ENCODE measurements around the gene SAMD8. TPM values are rescaled to one million over a fixed set of nuclear protein-coding genes. Genes with fewer than 3 reads are reported as not detected.

The SAMD8 gene
- total and polyA plus RNA-seq, 2 of the 8 experiments (the other 6 are each of a cell fraction or from before 2014, with no cell fraction given): 11.7 to 20.9 TPM

DNA sequence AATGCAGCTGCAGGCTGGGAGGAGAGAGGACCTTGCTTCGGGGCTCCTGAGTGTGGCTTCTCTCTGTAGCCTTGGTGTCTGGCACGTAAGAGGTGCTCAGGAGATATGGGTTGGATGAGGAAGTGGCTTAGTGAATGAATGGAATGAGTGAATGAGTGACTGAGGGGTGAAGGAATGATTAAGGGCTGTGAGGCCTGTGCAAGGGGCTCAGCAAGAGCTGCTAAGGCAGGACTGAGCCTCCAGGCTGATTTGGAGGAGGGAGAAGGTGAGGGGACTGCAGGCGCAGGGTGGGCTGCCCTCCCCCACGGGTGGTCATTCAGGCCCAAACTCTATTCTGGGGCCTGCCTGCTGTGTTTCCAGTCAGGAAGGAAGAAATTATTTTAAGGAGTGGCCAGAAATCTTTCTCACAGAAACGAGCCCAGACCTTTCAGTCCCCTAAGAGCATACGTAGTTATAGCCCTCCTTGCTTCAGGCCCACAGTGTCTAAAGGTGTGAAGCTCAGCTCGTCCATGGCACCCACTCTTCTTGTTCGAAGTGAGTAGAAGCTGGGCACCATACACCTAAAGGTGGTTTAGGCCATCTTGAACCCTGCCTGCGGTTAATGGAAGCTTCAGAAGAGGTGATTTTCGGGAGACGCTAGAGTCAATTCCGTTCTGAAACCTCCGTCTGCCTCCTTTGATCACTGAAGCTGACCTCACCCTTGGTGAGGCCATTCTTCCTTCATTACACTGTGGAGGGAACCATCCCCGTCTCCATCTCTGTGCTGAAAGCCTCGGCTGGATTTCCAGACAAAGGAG lies 49.5 kb upstream of the SAMD8 start (continued):
- TF ChIP-seq, protein P1, sequence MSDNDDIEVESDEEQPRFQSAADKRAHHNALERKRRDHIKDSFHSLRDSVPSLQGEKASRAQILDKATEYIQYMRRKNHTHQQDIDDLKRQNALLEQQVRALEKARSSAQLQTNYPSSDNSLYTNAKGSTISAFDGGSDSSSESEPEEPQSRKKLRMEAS (IDR thresholded peaks at IDR 0.05): no peak
- TF ChIP-seq KDM1A (IDR thresholded peaks at IDR 0.05; ENCODE audit: borderline replicate concordance, low read length): no peak
- no peak for TF ChIP-seq EGR1 (IDR thresholded peaks at IDR 0.05; ENCODE audit: borderline replicate concordance, low read depth, low read length)
- TF ChIP-seq POLR2A (IDR thresholded peaks at IDR 0.05; ENCODE audit: control extremely low read depth in 1 of 2, low read depth in 2 of 2, low read length in 2 of 2): no peak
- TF ChIP-seq JUND (IDR thresholded peaks at IDR 0.05; ENCODE audit: low read length): no peak

Measured in H1 (cell line).